HEK293T (cell line): Measurements from ENCODE around the gene RASGEF1B.

Source experiments
- FOXK2 ChIP-seq: fragments of 450-650 bp; IDR thresholded peaks from 2 replicates; pipeline ENCODE4 v1.6.1; 2016; ENCODE audit warnings: mild to moderate bottlenecking
- FOXM1 ChIP-seq: fragments of 450-650 bp; IDR thresholded peaks from 2 replicates; pipeline ENCODE4 v1.6.1; 2017; ENCODE audit warnings: mild to moderate bottlenecking, borderline replicate concordance
- TARDBP ChIP-seq: fragments of 450-650 bp; IDR thresholded peaks from 2 replicates; pipeline ENCODE4 v1.6.1; 2016

GRCh38 chr4:81389720-81390119 lies 82.0 kb downstream of the RASGEF1B start:
- no peak for TF ChIP-seq FOXM1
- TF ChIP-seq TARDBP, result no peak
- TF ChIP-seq FOXK2, result no peak
